Cardiac muscle cell (in vitro differentiated cells and primary cell): ENCODE results near the gene RASSF7. TPM values are rescaled to one million over a fixed set of nuclear protein-coding genes. Genes with fewer than 3 reads are reported as not detected.

Experiments used
- DNase-seq, 2 donors: peaks; one replicate each; pipeline versions ENCODE4 v3.0.0 to v3.0.0-alpha.2; 2010 to 2017; ENCODE audit warnings: low read depth in 1 of 2, low spot score in 1 of 2
- H3K27ac ChIP-seq: fragments of 200-600 bp; sonication (generic); 2 replicates; pipeline ENCODE4 v1.5.1; 2016
- H3K27me3 ChIP-seq: fragments of 200-600 bp; sonication (generic); 2 replicates; pipeline ENCODE4 v1.6.0; 2016; ENCODE audit warnings: control low read depth
- H3K36me3 ChIP-seq: fragments of 200-600 bp; sonication (generic); 2 replicates; pipeline ENCODE4 v1.5.1; 2016; ENCODE audit warnings: control low read depth
- H3K4me1 ChIP-seq: fragments of 200-600 bp; sonication (generic); 2 replicates; pipeline ENCODE4 v1.8.1; 2017; ENCODE audit warnings: low read depth, mild to moderate bottlenecking, mixed run types
- H3K4me3 ChIP-seq: fragments of 200-600 bp; sonication (generic); 2 replicates; pipeline ENCODE4 v1.5.1; 2016; ENCODE audit warnings: mild to moderate bottlenecking
- H3K9me3 ChIP-seq: fragments of 200-600 bp; sonication (generic); 2 replicates; pipeline ENCODE4 v1.5.1; 2017; ENCODE audit warnings: low read depth, mild to moderate bottlenecking, control low read depth
- polyA plus RNA-seq: library from polyadenylated mRNA; unstranded; fragments of >200 nt; fragmentation: Nextera tagmentation; extraction: Ambion mirVana; gene quantifications from 2 replicates; pipeline ENCODE4 v1.2.1, GENCODE V29; 2016
- total RNA-seq: library from RNA; depleted of rRNA; stranded (reverse); fragments of >200 nt; gene quantifications from 2 replicates; pipeline ENCODE4 v1.2.3, GENCODE V29; 2016
- TF ChIP-seq, protein P1 (sequence below): IDR thresholded peaks from 2 replicates; pipeline ENCODE4 v1.5.1; 2012; ENCODE audit warnings: low read depth, mild to moderate bottlenecking, low read length

The RASSF7 gene
- total and polyA plus RNA-seq, 2 experiments from 2014 or later = 49.5 to 66.7 TPM

DNA sequence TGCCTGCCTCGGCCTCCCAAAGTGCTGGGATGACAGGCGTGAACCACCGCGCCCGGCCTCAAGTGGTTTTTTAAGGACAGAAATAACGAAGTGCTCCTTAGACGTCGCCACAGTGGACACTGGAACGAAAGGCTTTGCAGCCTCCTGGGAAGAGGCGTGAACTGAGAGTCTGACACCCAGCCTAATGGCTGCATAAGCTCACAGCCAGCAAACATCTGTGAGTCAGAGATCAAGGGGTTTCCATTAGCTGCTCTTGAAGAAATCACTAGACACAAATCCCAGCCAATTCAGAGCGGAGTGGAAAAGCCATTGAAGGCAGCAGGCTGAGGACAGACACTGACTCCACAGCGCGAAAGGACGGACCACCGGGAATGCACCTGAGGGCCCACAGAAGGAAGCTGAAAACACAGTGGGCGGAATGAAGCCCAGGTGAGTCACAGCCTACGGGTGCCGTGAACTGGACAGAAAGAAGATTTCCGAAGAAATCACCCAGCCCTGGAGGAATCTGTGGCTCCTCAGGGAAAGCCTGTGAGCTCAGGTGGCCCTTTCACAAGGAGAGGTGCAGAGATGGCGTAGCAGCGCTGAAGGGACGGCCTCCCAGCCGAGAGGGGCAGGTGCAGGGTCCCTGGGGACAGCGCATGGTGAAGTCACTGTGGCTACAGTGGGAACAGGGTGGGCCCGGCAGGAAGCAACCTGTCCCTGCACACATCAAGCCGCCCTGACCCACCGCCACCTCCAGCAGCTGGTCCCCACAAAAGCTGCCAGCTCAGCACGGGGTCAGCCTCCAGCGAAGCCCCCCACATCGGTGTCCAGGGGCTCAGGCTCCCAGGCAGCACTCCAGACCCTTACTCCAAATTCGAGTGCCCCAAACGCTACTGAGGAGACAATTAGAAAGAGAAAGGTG is 11.8 kb upstream of the RASSF7 start:
- no peaks in the 10 kb centered on the region for H3K36me3 ChIP-seq
- H3K4me1 ChIP-seq = no peaks in the 10 kb centered on the region
- no peak for DNase-seq
- no peaks in the 10 kb centered on the region for H3K9me3 ChIP-seq
- H3K27me3 ChIP-seq = no peaks in the 10 kb centered on the region
- no peak overlapping the region for H3K4me3 ChIP-seq
- H3K27ac ChIP-seq = no peak overlapping the region
- TF ChIP-seq, protein P1, sequence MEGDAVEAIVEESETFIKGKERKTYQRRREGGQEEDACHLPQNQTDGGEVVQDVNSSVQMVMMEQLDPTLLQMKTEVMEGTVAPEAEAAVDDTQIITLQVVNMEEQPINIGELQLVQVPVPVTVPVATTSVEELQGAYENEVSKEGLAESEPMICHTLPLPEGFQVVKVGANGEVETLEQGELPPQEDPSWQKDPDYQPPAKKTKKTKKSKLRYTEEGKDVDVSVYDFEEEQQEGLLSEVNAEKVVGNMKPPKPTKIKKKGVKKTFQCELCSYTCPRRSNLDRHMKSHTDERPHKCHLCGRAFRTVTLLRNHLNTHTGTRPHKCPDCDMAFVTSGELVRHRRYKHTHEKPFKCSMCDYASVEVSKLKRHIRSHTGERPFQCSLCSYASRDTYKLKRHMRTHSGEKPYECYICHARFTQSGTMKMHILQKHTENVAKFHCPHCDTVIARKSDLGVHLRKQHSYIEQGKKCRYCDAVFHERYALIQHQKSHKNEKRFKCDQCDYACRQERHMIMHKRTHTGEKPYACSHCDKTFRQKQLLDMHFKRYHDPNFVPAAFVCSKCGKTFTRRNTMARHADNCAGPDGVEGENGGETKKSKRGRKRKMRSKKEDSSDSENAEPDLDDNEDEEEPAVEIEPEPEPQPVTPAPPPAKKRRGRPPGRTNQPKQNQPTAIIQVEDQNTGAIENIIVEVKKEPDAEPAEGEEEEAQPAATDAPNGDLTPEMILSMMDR = no peak

DNA sequence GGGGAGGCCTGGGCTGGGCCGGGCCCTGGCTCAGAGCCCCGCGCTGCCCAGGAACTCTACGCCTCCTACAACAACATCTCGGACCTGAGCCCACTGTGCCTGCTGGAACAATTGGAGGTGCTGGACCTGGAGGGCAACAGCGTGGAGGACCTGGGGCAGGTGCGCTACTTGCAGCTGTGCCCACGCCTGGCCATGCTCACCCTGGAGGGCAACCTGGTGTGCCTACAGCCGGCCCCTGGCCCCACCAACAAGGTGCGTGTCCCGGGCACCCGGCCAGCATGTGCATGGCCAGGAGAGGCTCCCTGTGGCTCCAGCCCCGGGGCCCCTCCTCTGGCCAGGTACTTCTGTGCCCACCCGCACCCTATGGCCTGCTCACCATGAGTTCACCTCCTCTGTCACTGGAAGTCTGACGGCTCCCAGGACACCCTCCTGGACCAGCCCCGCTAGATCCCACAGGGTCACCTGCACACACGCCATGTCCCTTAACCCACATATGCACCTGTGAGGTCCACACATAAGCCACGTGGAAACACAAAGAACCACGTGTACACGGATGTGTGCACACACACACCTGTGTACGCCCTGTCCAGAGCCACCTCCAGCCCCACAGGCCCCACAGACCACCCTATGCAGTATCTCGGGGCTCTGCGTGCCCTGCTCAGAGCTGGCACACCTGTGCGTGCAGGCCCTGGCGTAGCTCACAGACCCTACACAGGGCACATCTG is 10.6 kb upstream of the RASSF7 start:
- Histone ChIP-seq H3K4me1 (peaks cover 7% of the 10 kb centered on the region), H3K9me3 (no peaks in the 10 kb centered on the region), H3K27ac (no peak overlapping the region), H3K36me3 (no peaks in the 10 kb centered on the region), H3K27me3 (peaks cover 4% of the 10 kb centered on the region), H3K4me3 (no peak overlapping the region)
- no peak for DNase-seq
- TF ChIP-seq, protein P1 = no peak

DNA sequence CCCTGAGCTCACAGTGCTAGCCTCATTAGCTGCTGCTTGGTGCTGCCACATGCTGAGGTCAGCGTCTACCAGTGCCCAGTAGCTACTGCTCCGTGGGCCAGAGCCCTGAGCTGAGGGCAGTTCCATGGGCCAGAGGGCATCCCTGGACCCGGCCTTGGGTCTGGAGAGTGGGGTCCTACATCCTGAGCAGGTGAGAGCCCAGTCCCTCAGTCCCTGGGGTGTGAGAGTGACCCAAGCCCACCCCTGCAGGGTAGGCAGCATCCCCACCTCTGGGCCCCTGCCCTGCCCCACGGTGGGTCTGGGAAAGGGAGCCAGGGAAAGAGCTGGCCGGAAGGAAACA is 10.1 kb upstream of the RASSF7 start:
- Histone ChIP-seq H3K27ac (no peak overlapping the region), H3K4me1 (peaks cover 7% of the 10 kb centered on the region), H3K27me3 (peaks cover 10% of the 10 kb centered on the region), H3K4me3 (no peak overlapping the region), H3K9me3 (no peaks in the 10 kb centered on the region), H3K36me3 (no peaks in the 10 kb centered on the region)
- no peak for DNase-seq
- TF ChIP-seq, protein P1 = no peak

DNA sequence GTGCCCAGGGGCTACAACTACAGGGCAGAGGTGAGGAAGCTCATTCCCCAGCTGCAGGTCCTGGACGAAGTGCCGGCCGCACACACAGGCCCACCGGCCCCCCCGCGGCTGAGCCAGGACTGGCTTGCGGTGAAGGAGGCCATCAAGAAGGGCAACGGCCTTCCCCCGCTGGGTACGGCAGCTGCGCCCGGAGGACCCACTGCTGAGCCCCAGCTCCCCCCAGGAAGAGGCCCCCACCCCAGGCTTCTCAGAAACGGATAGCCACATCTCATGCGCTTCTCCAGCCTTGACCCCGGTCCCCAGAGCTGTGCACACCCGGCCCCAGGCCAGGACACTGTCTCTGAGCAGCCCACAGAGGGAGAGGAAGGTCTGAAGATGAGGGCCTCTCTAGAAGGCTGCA is 9.6 kb upstream of the RASSF7 start:
- TF ChIP-seq, protein P1 = no peak
- no peak for DNase-seq
- no peak overlapping the region for H3K27ac ChIP-seq
- peaks cover 14% of the 10 kb centered on the region for H3K27me3 ChIP-seq
- H3K9me3 ChIP-seq = no peaks in the 10 kb centered on the region
- peaks cover 7% of the 10 kb centered on the region for H3K4me1 ChIP-seq
- no peak overlapping the region for H3K4me3 ChIP-seq
- no peaks in the 10 kb centered on the region for H3K36me3 ChIP-seq

DNA sequence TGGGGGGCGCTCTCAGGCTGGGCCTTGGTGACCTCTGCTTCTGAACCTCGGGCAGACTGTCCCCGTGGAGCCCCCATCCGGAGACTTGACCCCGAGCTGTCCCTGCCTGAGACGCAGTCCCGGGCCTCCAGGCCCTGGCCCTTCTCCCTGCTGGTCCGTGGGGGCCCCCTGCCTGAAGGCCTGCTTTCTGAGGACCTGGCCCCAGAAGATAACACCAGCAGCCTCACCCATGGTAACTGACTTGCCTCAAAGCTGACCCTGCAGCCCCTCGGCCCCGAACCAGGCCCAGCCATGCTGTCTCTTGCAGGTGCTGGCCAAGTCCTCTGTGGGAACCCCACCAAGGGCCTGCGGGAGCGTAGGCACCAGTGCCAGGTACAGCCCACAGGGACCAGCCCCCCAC is 9.2 kb upstream of the RASSF7 start:
- H3K9me3 ChIP-seq = no peaks in the 10 kb centered on the region
- peaks cover 7% of the 10 kb centered on the region for H3K4me1 ChIP-seq
- TF ChIP-seq, protein P1 = no peak
- no peak overlapping the region for H3K4me3 ChIP-seq
- no peak overlapping the region for H3K27ac ChIP-seq
- H3K36me3 ChIP-seq = no peaks in the 10 kb centered on the region
- DNase-seq = no peak
- H3K27me3 ChIP-seq = peaks cover 18% of the 10 kb centered on the region
